B cell (primary cell): ENCODE results near the gene RSRC2. TPM values are rescaled to one million over a fixed set of nuclear protein-coding genes. Genes with fewer than 3 reads are reported as not detected.
A peak's percentile ranks its signal among the peaks of the same experiment; 100 is the strongest.

Source experiments
- ATAC-seq: fragments of 200-7000 bp; cut with Tn5 transposase; one replicate; pipeline ENCODE4 v1.10.0; 2021; ENCODE audit warnings: low read depth, mild to moderate bottlenecking, moderate number of reproducible peaks, moderate library complexity
- CTCF ChIA-PET: fragments of 350-600 bp; sonication (Branson Sonifier 250); formaldehyde crosslinking; loops from one replicate; lab custom pipeline; 2021; ENCODE audit warnings: antibody characterized with exemption, inconsistent platforms; lab: Charles Lee
- POLR2A ChIA-PET: fragments of 350-600 bp; sonication (Branson Sonifier 250); formaldehyde crosslinking; loops from one replicate; lab custom pipeline; 2021; ENCODE audit warnings: antibody characterized with exemption; lab: Charles Lee
- DNase-seq: peaks from one replicate; pipeline ENCODE4 v3.0.0; 2013
- H2AFZ ChIP-seq: 2 replicates; pipeline ENCODE4 v1.6.1; 2012; ENCODE audit warnings: mild to moderate bottlenecking, low read depth, low read length; ENCODE audit not compliant: insufficient read depth, poor library complexity, severe bottlenecking
- H3K27ac ChIP-seq, 2 donors: 1 replicate in 1 of 2; 2 replicates in 1 of 2; pipeline ENCODE4 v1.5.1; 2012 to 2013; ENCODE audit warnings: low read length in 2 of 2, mild to moderate bottlenecking in 2 of 2, moderate library complexity in 1 of 2
- H3K27me3 ChIP-seq, 4 experiments: fragments of 200-600 bp in 1 of 4; sonication (generic) in 1 of 4; replicated peaks in 1 of 4; 1 replicate in 2 of 4; 2 replicates in 2 of 4; pipeline versions ENCODE4 v1.6.1 to v1.7.0; 2013 to 2016; ENCODE audit warnings: low read length in 3 of 4, mild to moderate bottlenecking in 2 of 4, mixed read lengths in 1 of 4, moderate library complexity in 1 of 4; ENCODE audit not compliant: insufficient read depth in 4 of 4, control insufficient read depth in 3 of 4; ENCODE audit errors: control extremely low read depth in 1 of 4
- H3K36me3 ChIP-seq, 2 experiments: replicated peaks in 1 of 2; 1 replicate in 1 of 2; 2 replicates in 1 of 2; pipeline versions ENCODE4 v1.6.1 to v1.7.1; 2013; ENCODE audit warnings: low read length in 1 of 2; ENCODE audit not compliant: insufficient read depth in 2 of 2, control insufficient read depth in 1 of 2; ENCODE audit errors: control extremely low read depth in 1 of 2, extremely low read depth in 1 of 2
- H3K4me1 ChIP-seq, 2 donors: fragments of 200-600 bp in 1 of 2; sonication (generic) in 1 of 2; 1 replicate in 1 of 2; 2 replicates in 1 of 2; pipeline versions ENCODE4 v1.5.1 to v1.6.1; 2013 to 2017; ENCODE audit warnings: low read length in 2 of 2; ENCODE audit not compliant: control insufficient read depth in 2 of 2, insufficient read depth in 2 of 2
- H3K4me2 ChIP-seq: replicated peaks from 2 replicates; pipeline ENCODE3; 2012; ENCODE audit warnings: mild to moderate bottlenecking, low read depth, low read length; ENCODE audit not compliant: poor library complexity, severe bottlenecking
- H3K4me3 ChIP-seq, 5 experiments: fragments of 200-600 bp in 1 of 5; sonication (generic) in 1 of 5; 1 replicate in 3 of 5; 2 replicates in 2 of 5; pipeline versions ENCODE4 v1.5.1 to v1.7.0; 2011 to 2016; ENCODE audit warnings: low read length in 4 of 5, mild to moderate bottlenecking in 4 of 5, low read depth in 2 of 5, control low read depth in 1 of 5, moderate library complexity in 1 of 5; ENCODE audit not compliant: insufficient read depth in 1 of 5; ENCODE audit errors: control extremely low read depth in 1 of 5, extremely low read depth in 1 of 5
- H3K79me2 ChIP-seq: fragments of 200-600 bp; sonication (generic); one replicate; pipeline ENCODE4 v1.6.0; 2016; ENCODE audit warnings: low read length; ENCODE audit not compliant: control insufficient read depth, insufficient read depth
- H3K9ac ChIP-seq: fragments of 200-600 bp; sonication (generic); 2 replicates; pipeline ENCODE4 v1.6.1; 2017; ENCODE audit warnings: mild to moderate bottlenecking, low read length, moderate library complexity
- H3K9me3 ChIP-seq, 3 donors: one replicate each; pipeline versions ENCODE4 v1.6.1 to v1.7.1; 2013; ENCODE audit warnings: low read length in 2 of 3; ENCODE audit not compliant: control insufficient read depth in 2 of 3, insufficient read depth in 1 of 3; ENCODE audit errors: control extremely low read depth in 1 of 3
- H4K20me1 ChIP-seq: 2 replicates; pipeline ENCODE4 v1.6.0; 2012; ENCODE audit warnings: mild to moderate bottlenecking, low read length; ENCODE audit not compliant: insufficient read depth, control insufficient read depth, poor library complexity, severe bottlenecking
- H3K27ac Mint-ChIP-seq: one replicate; pipeline ENCODE4 v1.8.0; 2021; ENCODE audit warnings: mixed read lengths
- H3K27me3 Mint-ChIP-seq: one replicate; pipeline ENCODE4 v1.8.0; 2021; ENCODE audit warnings: mixed read lengths
- H3K4me1 Mint-ChIP-seq: one replicate; pipeline ENCODE4 v1.8.0; 2021; ENCODE audit warnings: mixed read lengths
- H3K4me3 Mint-ChIP-seq: one replicate; pipeline ENCODE4 v1.8.0; 2021; ENCODE audit warnings: mixed read lengths
- H3K9me3 Mint-ChIP-seq: one replicate; pipeline ENCODE4 v1.8.0; 2022; ENCODE audit warnings: mixed read lengths; ENCODE audit not compliant: insufficient read depth
- CTCF ChIP-seq: fragments of 200-600 bp; IDR thresholded peaks from one replicate; pipeline ENCODE4 v1.8.0; 2022; ENCODE audit warnings: antibody characterized with exemption, mild to moderate bottlenecking
- EZH2 ChIP-seq: IDR thresholded peaks from 2 replicates; pipeline ENCODE4 v1.6.1; 2012; ENCODE audit warnings: borderline replicate concordance, low read depth, mild to moderate bottlenecking, moderate library complexity, low read length; ENCODE audit not compliant: insufficient read depth, poor library complexity, severe bottlenecking
- WGBS: methylation state at CpG from one replicate; pipeline ENCODE4 v1.1.5; 2013; ENCODE audit warnings: missing lambda C conversion rate; ENCODE audit not compliant: insufficient coverage; 5-methylcytosine and 5-hydroxymethylcytosine counted together
- intact Hi-C: fragments of 100-400 bp; cut with micrococcal nuclease; formaldehyde crosslinking; loops from one replicate; pipeline ENCODE4 v1.10.0; 2022
- polyA plus RNA-seq: library from polyadenylated mRNA; depleted of rRNA; stranded (reverse); fragments of >200 nt; gene quantifications from 2 replicates; pipeline ENCODE4 v1.2.3, GENCODE V29; 2012
- total RNA-seq, 2 donors: library from RNA; stranded (reverse); fragments of 120-200 nt in 1 of 2; gene quantifications; 1 replicate in 1 of 2; 2 replicates in 1 of 2; pipeline versions ENCODE4 v1.2.3 to v1.2.4, GENCODE V29; 2013 to 2022

Gene RSRC2
- total and polyA plus RNA-seq, 2 donors (not counting 1 experiment from before 2014, with no cell fraction given) = 56.2 to 151 TPM

GRCh38 chr12:122480753-122481152 is 46.0 kb downstream of the RSRC2 start:
- no peak overlapping the region for H3K27ac Mint-ChIP-seq
- Histone ChIP-seq H3K9ac (no peak overlapping the region), H3K27me3 (no peaks in the 10 kb centered on the region), H3K4me2 (no peak overlapping the region), H3K36me3 (peaks cover 22 to 71% of the 10 kb centered on the region in 2 experiments), H3K27ac (no peak overlapping the region), H3K9me3 (no peaks in the 10 kb centered on the region), H3K4me3 (no peak overlapping the region), H4K20me1 (no peaks in the 10 kb centered on the region), H3K4me1 (no peaks in the 10 kb centered on the region), H2AFZ (no peak overlapping the region), H3K79me2 (peaks cover 2% of the 10 kb centered on the region)
- DNase-seq (no peak), ATAC-seq (no peak)
- ChIA-PET CTCF (interaction anchor here (1.3 kb wide), 1 partner anchor 9 kb away, joined by 3 read pairs; no protein-coding TSS in a partner anchor), POLR2A (interaction anchor here (0.6 to 0.7 kb wide), 2 partner anchors 11 to 1205 kb away, joined by 3 to 9 read pairs; no protein-coding TSS in a partner anchor)
- WGBS = 100% methylated on average over 7 of the region's 8 CpGs
- no peaks in the 10 kb centered on the region for H3K9me3 Mint-ChIP-seq
- no peaks in the 10 kb centered on the region for H3K4me1 Mint-ChIP-seq
- intact Hi-C loops = no loop called here
- H3K4me3 Mint-ChIP-seq = no peak overlapping the region
- no peaks in the 10 kb centered on the region for H3K27me3 Mint-ChIP-seq
- no peak for TF ChIP-seq CTCF
- TF ChIP-seq EZH2 = no peak

- H3K9me3 ChIP-seq = no peaks in the 10 kb centered on the region
- H3K4me3 Mint-ChIP-seq = no peak overlapping the region
- no peaks in the 10 kb centered on the region for H3K9me3 Mint-ChIP-seq
- peaks cover 16 to 42% of the 10 kb centered on the region in 2 experiments for H3K36me3 ChIP-seq
- ChIA-PET POLR2A (no interaction called here), CTCF (interaction anchor here (1.2 to 9.1 kb wide), 3 partner anchors 51 to 84 kb away, joined by 3 to 374 read pairs (median 65); partner anchors contain the start of gene CLIP1)
- 58% methylated on average over 2 of the region's 2 CpGs for WGBS
- intact Hi-C loops = no loop called here
- H3K4me1 Mint-ChIP-seq = peaks cover 4% of the 10 kb centered on the region
- H3K27me3 ChIP-seq = no peaks in the 10 kb centered on the region
- H3K4me3 ChIP-seq = no peak overlapping the region
- ATAC-seq = no peak
- H3K27ac Mint-ChIP-seq = peak overlapping the region; percentile 26
- no peak overlapping the region for H2AFZ ChIP-seq
- H3K27me3 Mint-ChIP-seq = no peaks in the 10 kb centered on the region
- H4K20me1 ChIP-seq = no peaks in the 10 kb centered on the region
- H3K4me1 ChIP-seq = no peaks in the 10 kb centered on the region
- no peaks in the 10 kb centered on the region for H3K79me2 ChIP-seq
- H3K27ac ChIP-seq = no peak overlapping the region
- no peak for DNase-seq
- no peak overlapping the region for H3K4me2 ChIP-seq
- TF ChIP-seq CTCF = no peak
- no peak for TF ChIP-seq EZH2
- no peak overlapping the region for H3K9ac ChIP-seq
These were observed 52.4 kb downstream of the RSRC2 start for GRCh38 chr12:122474324-122474716.
